ENCODE data around the gene MFAP1.

MFAP1 gene

DNA sequence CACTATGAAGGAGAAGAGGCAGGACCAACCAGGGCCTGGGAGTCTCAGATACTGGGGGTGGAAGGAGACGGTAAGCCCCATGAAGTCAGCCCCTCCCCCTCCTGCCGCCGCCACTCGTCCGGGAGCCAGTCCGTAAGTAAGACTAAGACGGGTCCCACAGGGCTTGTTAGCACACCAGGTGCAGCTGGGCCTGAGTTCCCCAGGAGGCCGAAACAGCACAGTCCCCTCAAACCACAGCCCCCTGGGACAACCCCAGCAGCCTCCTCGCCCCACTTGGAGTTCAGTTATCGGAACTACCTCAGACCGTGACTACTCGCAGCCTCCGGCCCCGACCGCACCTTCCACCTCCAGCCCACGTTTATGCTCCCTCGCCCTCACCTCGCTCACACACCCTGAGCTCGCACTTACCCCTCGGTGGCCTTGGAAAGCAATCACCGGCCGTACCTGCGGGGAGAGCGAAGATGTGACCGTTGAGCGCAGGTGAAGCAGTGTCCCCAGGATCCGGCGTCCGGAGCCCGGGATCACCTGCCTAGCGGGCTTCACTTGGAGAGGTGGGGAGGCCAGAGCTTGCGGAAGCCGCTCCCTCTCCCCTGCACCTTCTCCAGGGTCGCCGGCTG is 48.3 kb downstream of the MFAP1 start:
- peak in 1 of 2 experiments; percentile 1 for DNase-seq

DNA sequence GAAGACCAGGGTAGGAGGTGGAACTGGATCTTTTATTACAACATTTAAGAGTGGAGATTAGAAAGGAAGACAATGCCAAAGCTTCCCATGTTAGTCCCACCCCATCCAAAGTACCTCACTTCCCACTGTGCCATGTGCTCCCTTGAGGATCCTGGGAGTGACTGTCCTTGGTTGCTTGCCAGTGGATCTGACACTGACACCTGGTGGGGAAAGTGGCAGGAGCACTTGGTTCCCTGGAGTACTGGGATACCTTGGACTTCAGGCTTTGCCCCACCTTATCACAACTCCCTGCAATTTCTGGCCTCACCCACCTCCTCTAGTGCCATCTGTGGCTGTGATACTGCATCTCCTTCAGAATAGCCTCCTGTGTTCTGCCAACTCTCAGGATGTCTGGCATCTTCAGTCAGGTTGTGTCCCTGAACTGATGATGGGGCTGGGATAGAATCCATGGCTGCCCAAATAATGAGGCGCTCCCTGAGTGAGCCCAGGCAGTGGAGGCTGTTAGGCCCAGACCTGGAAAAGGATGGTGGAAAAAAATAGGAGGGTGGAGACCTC is 49.0 kb downstream of the MFAP1 start:
- DNase-seq = peak; percentile 29 to 53

DNA sequence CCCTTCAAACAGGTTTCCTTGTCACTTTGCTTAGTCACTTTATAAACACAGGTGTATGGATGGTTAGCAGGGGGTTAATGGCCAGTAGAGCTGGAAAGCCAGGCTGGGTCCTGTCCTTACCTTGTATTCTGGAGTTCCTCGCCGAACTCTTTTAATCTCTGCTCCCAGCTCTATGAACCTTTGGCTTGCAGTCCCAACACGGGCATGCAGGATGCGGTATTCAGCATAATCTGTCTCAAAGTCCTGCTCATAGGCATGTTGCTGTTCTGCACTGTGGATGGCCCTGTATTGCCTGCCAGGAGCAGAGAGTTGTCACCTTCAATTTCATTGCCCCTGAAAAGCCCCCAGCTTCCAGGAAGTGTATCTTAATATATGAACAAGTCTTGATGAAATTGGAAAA is 50.4 kb downstream of the MFAP1 start:
- DNase-seq = no peak

DNA sequence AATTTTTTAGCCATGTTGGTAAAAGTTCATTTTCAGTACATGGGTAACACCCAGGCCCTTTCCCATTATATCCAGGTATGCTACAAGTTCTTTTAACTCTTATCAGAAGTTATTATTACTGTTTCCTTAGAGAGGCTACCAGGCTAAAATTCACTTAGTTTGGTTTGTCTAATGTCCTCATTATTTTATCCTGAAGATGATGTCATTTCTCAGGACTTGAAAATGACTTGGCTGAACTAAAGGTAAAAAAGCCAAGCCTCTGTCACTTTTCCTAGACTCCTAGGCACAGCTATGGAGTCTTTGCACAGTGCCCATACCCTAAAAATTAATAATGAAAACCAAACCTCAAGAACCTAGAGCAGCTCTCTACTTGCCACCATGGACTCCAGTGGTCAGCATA is 51.9 kb downstream of the MFAP1 start:
- no peak for DNase-seq

DNA sequence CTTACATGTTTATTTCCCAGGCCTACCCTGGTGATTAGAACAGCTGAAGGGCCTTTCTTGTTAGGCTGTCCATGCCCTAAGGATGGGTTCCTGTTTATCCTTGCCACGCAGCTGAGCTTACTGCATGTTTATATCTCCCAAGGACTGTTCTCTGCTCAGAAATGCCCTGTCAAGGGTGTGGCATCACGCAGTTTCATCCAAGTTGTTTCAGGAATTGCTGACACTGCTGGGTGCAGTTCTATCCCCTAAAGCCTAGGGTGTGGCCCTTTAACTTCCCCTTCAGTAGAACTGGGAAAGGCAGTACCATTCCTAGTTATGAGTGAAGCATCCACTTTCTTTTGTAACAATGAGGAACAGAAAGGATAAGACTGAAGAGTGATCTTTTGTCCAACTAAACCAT is 52.7 kb downstream of the MFAP1 start:
- no peak for DNase-seq

DNA sequence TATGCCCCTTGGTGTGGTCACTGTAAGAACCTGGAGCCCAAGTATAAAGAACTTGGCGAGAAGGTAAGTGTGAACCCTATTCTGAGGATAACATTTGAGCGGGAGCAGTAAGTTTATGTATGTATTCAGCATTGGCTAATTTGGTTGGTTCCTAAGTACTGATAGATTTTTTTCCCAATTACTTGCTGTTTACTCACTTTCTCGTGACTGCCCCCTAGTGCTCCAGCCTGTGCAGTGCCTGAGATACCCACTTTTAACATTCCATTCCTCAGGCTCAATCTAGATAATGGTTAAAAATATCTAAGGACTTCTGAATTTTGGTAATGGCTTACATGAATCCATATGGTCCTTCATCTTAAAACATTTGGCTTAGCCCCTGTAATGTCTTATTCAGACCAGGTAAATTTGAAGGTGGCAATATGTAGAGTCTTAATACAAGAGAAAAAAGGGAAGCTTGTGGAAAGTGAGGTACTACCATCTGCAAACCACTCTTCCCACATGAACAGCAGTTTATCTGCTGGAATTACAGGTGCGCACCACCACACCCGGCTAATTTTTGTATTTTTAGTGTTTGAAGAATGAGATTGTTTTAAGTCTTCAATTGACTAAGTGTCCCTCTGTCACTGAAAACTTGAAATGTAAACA is 54.8 kb downstream of the MFAP1 start:
- DNase-seq = peak in 1 of 2 experiments; percentile 13

DNA sequence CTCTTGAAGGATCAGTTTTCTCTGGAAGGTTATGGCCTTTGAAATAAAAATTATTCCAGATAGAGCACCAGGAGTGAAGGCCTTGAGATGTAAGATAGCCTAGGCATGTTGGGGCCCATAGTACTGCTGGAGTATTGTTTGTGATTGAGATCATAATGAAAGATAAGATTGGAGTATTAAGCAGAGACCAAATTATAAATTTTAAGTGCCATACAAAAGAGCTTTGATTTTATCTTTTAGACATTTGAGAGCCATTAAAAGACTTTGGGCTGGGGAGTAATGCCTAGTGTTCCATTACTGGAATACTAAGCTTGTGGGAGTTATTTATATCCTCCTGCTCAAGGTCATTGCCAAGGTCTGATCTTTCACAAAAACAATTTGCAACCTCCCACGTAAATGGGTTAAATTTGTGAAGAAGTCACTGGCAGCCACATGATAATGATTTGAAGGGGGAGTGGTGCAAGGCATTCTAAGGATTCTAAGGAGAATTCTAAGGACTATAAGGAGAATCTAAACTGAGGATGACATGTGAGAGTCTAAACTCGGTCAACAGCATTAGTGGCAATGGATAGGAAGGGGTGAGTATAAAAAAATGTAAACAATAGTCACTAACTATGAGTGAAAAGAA is 60.6 kb downstream of the MFAP1 start:
- DNase-seq = no peak

DNA sequence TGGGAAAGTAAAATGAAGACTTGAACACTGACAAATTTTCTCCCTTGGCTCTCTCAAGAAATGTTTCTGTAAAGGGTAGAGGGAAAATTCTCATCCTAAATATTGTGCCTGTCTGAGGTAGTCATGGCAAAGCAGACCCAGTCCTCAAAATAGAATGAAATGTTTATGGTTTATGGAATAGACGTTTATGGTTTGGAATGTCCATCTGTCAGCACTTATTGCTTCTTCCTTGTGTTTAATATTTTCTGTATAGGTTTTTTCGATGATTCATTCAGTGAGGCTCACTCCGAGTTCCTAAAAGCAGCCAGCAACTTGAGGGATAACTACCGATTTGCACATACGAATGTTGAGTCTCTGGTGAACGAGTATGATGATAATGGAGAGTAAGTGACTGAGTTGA is 61.7 kb downstream of the MFAP1 start:
- DNase-seq = no peak
